IPS-NIHi7 (cell line): ENCODE data around the gene DDX4.
"Not testable (repeated sequence)": the region's sequence is repeated elsewhere in the genome, so short reads cannot be mapped to it uniquely, and the experiment has no call there.

Source experiments
- DNase-seq: peaks from one replicate; pipeline ENCODE4 v3.0.0; 2012; ENCODE audit warnings: mixed read lengths; ENCODE audit errors: extremely low spot score

The DDX4 gene

DNA sequence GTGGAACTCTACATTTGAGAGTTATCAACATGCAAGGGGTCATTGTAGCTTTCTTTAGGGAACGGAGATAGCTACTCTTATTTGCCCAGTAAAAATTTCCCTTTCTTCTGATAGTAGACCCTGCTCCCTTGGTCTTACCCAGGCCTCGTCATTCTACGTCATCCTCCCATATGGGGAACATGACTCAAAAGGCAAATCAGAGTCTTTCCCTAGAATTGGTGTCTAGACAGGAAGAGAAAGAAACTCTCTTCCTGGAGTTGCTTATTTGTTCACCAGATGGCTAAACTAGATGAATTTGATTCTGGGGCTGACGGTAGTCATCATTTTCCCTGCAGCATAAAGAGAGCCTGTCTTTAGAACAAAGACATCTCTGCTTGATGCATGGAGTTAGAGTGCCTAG is 13.6 kb upstream of the DDX4 start:
- DNase-seq, result no peak

DNA sequence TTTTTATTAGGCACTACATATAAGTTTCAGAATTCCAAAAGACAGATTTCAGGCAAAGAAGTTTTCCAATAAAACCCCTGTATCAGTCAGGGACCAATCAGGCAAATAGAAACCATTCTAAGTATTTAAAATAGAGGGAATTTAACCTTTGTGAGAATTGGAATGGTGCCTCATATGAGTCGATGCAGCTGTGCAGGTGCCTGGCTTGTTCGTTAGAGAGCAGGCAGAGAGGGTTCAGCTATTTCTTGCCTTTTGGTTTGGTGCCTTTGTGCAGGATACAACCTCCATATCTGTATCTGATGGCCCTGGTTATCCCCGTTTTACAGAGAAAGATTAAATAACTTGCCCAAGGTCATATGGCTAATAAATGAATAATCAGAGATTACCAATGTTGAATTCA is 6.0 kb upstream of the DDX4 start:
- no peak for DNase-seq

DNA sequence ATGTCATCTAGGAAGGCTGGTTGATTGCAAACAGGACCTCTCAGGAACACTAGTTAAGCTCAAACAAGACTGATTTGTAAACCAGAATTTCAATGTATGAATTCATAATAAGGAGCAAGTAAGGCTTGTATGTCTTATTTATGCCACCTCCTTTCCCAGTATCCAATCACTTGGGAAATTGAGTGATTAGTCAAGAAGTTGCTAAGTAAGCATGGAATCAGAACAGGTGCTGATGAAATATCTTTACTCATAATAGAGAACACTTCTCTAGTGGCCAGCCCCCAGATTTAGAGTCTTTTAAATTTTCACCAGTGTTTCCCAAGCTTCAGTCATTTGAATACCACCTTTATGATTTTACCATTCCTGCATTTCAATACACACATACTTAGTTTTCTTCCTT is 5.3 kb upstream of the DDX4 start:
- DNase-seq, result no peak

DNA sequence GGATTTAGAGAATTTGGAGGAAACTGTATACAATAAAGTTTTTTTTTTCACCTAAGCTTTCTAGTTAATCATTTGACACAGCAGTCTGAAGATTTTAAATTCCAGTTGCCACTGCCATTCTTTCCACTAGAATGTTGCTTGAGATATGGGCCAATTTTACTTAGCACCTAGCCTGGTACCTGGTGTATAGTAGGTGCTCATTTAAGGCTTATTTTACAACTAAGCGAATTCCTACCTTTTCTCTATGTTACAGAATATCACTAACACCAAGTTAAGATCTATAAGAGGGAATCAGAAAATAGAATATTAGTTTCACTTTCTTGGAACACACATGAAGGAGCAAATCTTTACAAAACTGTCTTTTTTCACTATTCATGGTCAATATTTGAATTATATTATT is 3.2 kb upstream of the DDX4 start:
- no peak for DNase-seq

DNA sequence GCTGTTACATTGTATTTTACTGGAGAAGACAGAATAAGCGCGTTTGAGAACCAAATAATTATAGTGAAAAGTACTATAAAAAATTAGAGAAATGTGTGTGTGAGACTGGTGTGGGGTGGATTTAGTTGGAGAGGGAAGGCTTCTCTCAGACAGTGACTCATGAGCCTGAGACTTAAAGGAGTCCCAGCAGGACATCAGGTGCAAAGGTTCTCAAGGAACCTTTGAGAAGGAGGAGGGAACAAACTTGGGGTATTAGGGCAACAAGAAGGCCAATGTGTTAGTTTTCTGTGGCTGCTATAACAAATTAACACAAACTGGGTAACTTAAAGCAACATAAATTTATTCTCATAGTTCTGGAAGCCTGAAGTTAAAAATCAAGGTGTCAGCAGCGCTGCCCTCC is 4.9 kb downstream of the DDX4 start:
- peak; percentile 17 for DNase-seq

DNA sequence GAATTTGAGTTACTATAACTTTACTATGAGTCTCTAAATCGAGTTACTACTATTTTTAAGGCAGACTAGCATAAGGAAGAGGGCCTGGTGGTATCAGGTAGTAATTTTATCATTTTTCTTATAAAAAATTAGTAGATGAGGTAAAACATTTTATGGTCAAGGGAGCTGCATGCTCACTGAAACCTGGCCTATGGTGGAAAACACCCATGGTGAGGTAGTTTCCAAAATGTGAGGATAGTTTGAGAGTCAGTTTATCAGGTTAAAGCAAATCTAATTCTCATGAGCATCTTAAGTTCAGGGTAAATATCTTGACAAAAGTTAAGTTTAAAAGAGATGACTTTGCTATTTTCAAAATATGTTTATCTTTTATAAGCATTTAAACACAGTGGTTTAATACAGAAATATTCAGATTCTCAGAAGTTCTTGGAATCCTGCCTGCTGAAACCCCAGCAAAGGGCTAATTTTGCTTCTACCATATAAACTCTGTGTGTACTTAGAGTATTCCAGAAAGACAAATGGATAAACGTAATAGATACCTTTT is 10.0 kb downstream of the DDX4 start:
- no peak for DNase-seq

DNA sequence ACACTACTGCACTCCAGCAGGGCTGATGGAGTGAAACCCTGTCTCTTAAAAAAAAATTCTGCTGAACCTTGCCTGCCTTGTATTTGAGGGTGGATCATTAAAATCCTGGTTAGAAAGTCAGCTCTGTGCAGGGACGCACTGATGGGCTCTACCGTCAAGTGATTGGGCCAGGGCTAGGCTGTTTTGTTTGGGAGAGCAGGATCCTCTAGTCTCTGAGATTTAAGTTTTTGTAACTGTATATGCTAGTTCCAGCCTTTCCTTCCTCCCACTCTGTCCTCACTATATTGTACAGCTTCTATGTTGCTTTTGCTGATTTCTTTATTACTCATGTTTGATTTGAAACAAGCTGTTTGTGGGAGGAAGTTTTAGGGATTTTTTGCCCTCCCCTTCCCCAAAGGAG is 11.5 kb downstream of the DDX4 start:
- DNase-seq, result no peak

DNA sequence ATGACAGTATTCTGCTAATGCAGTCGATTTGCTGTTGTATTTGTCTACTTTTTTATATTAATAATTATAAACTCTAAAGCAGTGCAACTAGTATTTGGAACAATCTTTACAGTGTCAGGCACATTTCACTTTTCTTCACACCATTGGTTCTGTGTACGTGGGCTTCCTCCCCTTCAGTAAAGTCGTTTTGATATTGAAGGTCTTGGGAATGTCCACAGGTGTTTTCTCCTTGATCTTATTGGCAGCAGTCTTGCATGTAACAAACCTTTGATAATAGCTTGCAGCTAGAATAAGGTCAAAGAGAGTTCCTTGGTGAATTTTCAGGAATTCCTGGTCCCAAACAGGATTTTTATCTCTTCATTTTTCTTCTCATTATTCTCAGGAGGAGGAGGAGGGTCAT is 12.2 kb downstream of the DDX4 start:
- no peak for DNase-seq

DNA sequence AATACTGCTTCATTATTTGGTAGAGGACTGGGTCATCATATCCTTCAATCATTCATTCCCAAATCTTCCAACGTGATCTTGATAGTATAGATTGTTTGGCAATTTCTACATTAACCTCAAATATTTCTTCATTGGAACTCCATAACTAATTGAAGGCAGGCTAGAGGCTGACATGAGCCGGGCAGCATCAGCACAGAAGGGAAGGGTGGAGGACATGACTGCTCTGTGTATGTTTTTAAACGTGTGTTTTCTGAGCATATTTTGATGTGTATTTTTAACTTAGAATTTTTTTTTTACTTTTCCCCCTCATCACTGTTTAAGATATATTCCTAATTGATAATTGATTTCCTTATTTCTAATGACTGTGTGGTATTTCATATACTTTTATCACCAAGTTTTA is 12.6 kb downstream of the DDX4 start:
- no peak for DNase-seq

DNA sequence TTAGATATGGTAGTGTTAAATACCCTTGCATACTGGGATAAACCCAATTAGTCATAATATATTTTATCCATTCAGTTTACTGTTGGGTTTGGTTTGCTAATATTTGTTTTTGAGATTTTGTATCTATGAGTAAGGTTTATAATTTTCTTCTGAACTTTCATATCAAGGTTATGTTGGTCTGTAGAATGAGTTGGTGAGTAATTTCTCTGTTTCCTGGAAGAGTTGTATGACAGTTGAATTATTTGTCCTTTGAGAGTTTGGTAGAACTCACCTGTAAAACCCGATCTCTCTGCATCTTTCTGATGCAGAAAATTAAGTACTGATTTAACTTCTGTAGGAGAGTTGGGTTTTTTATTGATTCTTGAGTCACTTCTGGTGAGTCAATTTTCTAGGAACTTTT is 20.4 kb downstream of the DDX4 start:
- no peak for DNase-seq

DNA sequence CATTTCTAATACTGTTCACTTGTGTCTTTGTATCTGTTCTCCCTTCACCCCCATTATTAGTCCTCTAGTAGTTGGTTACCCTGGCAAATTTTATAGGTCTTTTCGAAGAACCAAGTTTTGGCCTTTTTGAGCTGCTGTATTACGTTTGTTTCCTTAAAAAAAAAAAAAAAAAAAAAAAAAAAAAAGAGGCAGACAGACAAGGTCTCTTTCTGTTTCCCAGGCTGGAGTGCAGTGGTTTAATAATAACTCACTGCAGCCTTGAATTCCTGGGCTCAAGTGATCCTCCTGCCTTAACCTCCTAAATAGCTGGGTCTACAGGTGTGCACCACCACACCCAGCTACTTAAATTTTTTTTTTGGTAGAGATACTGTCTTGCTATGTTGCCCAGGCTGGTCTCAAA is 20.9 kb downstream of the DDX4 start:
- no peak for DNase-seq

DNA sequence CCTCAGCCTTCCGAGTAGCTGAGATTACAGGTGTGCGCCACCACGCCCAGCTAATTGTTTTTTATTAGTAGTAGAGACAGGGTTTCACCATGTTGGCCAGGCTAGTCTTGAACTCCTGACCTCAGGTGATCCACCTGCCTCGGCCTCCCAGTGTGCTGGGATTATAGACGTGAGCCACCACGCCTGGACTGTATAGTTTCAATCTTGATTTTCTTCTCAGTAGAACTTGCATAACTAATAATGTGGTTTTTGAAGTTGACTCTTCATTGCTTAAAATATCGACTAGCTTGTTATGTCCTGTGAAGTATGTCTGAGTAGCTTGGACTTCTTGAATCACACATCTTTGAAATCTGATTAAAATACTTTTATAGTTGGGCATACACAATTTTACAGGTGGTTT is 23.9 kb downstream of the DDX4 start:
- DNase-seq, result not testable (repeated sequence)

DNA sequence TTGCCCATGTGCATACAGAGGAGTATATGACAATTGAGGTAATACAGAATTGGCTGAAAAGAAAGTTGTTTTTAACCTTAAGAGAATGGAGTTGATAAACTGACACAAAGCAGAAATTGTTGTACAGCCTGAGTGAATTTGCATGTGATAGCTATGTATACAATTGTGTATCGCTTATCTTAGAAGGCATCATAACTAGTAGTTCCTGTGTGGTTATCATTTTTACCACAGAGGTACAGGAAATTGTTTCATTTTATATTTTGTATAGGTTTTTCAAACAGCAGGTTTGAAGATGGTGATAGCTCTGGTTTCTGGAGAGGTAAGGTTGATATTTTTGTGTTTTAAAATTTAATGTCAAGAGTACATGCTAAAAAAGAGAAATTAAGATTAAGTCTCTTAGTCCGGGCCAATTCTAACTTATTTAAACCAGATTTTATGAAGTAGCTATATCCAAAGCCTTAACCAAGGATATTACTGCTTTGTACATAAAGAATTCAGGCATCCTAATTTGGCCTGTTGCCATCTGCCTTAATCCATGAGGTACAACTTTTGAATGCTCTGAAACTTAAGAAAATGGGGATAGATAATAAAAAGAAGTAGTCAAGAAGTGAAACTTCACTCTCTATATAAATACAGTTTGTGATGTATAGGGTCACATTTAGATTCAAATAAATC is 26.0 kb downstream of the DDX4 start:
- DNase-seq, result no peak

DNA sequence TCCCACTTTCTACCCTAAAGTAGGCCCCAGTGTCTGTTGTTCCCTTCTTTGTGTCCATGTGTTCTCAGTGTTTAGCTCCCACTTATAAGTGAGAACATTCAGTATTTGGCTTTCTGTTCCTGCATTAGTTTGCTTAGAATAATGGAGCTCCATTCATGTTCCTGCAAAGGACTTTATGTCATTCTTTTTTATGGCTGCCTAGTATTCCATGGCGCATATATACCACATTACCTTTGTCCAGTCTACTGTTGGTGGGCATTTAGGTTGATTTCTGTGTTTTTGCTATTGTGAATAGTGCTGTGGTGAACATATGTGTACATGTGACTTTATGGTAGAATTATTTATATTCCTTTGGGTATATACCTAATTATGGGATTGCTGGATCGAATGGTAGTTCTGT is 30.4 kb downstream of the DDX4 start:
- DNase-seq, result no peak

DNA sequence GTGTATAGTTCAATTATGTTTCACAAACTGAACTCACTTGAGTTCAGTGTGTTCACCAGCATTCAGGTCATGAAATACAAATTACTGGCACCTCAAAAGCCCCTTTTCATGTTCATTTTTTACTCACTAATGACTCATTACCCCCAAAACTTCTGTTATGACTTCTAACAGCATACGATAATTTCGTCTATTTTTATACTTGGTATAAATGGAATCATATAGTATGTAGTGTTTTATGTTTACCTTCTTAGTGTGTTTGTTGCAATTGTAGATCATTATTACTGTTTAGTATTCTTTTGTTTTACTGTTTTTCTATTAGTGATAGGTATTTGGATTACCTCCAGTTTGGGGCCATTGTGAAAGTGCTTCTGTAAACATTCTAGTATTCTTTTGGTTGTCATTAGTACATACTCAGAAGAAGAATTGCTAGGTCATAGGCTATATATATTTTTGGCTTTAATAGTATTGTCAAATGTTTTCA is 33.4 kb downstream of the DDX4 start:
- DNase-seq, result no peak

DNA sequence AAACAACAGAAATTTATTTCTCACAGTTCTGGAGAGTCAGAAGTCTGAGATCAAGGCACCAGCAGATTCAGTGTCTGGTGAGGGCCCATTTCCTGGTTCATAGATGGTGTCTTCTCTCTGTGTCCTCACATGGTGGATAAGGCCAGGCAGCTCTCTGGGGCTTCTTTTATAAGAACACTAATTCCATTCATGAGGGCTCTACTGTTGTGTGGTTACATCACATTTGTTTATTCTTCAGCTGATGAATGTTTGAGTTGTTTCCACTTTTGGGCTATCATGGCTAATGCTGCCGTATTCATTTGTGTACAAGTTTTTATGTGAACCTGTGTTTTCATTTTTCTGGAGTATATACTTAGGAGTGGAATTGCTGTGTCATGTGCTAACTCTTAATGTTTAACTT is 35.2 kb downstream of the DDX4 start:
- DNase-seq, result no peak

DNA sequence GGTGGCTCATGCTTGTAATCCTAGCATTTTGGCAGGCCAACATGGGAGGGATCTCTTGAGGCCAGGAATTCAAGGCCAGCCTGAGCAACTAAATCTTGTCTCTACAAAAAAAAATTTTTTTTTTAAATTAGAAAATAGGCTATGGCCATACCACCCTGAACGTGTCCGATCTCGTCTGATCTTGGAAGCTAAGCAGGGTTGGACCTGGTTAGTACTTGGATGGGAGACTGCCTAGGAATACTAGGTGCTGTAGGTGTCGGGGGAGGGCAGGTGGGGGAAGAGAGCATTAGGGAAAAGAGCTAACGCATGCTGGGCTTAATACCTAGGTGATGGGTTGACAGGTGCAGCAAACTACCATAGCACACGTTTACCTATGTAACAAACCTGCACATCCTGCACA is 39.5 kb downstream of the DDX4 start:
- no peak for DNase-seq

DNA sequence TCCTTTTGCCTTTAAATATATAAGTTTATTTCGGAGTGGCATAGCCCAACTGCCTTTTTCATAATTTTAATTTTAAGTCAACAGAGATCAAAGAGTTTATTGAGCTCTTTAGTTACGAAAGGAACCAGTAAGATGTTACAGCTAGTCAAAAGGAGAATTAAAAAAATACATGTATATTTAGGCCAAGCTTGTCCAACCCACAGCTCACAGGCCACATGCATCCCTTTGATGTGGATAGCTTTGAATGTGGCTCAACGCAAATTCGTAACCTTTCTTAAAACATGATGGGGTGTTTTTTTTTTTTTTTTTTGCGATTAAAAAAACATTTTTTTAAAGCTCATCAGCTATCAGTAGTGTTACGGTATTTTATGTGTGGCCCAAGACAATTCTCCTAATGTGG is 63.1 kb downstream of the DDX4 start:
- no peak for DNase-seq

DNA sequence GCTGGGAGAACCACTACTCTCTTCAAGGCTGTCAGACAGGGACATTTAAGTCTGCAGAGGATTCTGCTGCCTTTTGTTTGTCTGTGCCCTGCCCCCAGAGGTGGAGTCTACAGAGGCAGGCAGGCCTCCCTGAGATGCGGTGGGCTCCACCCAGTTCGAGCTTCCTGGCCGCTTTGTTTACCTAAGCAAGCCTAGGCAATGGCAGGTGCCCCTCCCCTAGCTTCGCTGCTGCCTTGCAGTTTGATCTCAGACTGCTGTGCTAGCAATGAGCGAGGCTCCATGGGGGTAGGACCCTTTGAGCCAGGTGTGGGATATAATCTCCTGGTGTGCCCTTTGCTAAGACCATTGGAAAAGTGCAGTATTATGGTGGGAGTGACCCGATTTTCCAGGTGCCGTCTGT is 71.0 kb downstream of the DDX4 start:
- DNase-seq, result not testable (repeated sequence)

DNA sequence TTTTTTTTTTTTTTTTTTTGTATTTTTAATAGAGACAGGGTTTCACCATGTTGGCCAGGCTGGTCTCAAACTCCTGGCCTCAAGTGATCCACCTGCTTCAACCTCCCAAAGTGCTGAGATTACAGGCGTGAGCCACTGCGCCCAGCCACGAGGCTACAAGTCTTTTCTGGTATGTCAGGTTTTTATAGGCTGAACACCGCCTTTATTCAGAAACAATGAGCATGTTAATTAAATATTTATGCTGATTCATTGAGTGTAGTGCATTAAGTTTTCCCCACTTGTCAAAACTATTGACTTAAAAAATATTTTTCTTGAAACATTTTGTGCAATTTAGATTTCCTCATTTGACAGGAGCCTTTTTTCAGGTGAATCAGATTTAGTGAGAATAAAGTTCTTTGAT is 78.1 kb downstream of the DDX4 start:
- not testable (repeated sequence) for DNase-seq

DNA sequence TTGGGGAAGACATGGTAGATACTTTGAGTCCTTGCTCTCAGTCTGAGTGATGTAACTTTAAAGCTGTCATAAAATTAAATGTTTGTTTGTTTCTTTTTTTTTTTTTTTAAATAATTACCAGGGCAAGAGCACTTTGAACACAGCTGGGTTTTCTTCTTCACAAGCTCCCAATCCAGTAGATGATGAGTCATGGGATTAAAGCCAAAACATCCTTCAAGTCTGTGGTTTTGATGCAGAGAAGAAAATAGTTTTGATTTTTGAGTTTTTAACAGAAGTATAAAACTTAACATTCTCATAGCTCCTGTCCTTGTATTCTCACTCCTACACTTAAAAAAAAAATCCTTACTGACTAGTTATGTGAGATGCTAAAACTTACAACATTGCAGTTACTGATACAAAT is 78.5 kb downstream of the DDX4 start:
- DNase-seq, result no peak

DNA sequence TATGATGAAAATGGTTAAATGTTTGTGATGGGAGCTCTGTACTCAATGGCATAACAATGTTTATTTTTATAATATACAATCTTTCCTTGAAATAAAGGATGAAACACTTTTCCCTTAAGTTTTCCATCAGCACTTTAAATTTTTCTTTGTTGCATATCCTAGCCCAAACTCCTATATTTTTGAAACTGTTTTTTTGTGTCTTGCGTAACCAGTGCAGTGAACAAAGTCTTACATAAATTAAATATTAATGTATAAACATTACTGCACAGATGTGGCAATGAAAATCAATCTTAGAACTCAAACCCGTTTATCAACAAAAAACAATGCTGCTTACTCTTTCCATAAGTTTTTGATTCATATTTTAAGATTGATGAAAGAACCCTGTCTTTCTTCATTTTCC is 79.2 kb downstream of the DDX4 start:
- no peak for DNase-seq

DNA sequence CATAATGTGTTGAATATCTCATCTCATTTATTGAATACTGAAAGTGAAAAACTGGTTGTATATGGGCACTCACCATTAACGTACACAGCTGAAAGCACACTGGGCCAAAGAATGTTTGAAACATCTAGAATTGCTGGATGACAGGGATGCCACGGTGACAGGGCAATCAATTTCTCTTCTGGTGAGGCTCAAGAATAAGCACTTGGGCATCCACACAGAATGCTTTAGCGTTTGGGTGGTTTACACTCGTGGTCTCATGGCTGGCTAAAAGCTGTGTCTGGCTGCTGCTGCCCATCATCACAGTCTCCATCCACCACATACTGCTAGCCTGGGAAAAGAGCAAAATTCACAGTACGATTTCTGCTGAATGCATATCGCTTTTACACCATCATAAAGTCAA is 82.6 kb downstream of the DDX4 start:
- no peak for DNase-seq
